SU-DHL-6 (cell line): ENCODE data around the gene ITPR3.

Source experiments
- H2AFZ ChIP-seq: fragments of 200-600 bp; sonication (generic); 2 replicates; pipeline ENCODE4 v1.6.1; 2014; ENCODE audit warnings: low read depth, mild to moderate bottlenecking, moderate library complexity, mixed read lengths, antibody characterized with exemption, low read length; ENCODE audit not compliant: severe bottlenecking
- H3F3A ChIP-seq: fragments of 200-600 bp; shearing (Covaris generic); 2 replicates; pipeline ENCODE4 v1.6.0; 2016; ENCODE audit warnings: antibody characterized with exemption, mild to moderate bottlenecking; ENCODE audit not compliant: insufficient read depth
- H3K27ac ChIP-seq: fragments of 200-600 bp; sonication (generic); 2 replicates; pipeline ENCODE4 v1.5.1; 2016; ENCODE audit warnings: low read depth, mild to moderate bottlenecking, low read length, moderate library complexity, mixed read lengths
- H3K27me3 ChIP-seq: fragments of 200-600 bp; sonication (generic), shearing (Covaris generic); 2 replicates; pipeline ENCODE4 v1.6.0; 2014; ENCODE audit warnings: mild to moderate bottlenecking, low read length
- H3K36me3 ChIP-seq: fragments of 200-600 bp; sonication (generic); 2 replicates; pipeline ENCODE4 v1.6.1; 2014; ENCODE audit warnings: mild to moderate bottlenecking, low read length, mixed read lengths
- H3K4me2 ChIP-seq: fragments of 300-600, 200-600 bp; shearing (Covaris generic), sonication (generic); 2 replicates; pipeline ENCODE4 v1.6.0; 2014; ENCODE audit warnings: low read length, low read depth, mild to moderate bottlenecking; ENCODE audit not compliant: poor library complexity, severe bottlenecking
- H3K4me3 ChIP-seq: fragments of 200-600 bp; sonication (generic); 2 replicates; pipeline ENCODE4 v1.5.1; 2014; ENCODE audit warnings: antibody characterized with exemption, low read length, mild to moderate bottlenecking, mixed read lengths; ENCODE audit not compliant: insufficient read depth, poor library complexity, severe bottlenecking
- H3K79me2 ChIP-seq: fragments of 200-600 bp; sonication (generic); 2 replicates; pipeline ENCODE4 v1.6.1; 2014; ENCODE audit warnings: mild to moderate bottlenecking, low read length, moderate library complexity; ENCODE audit not compliant: insufficient read depth
- H3K9ac ChIP-seq: fragments of 200-600 bp; sonication (generic); 2 replicates; pipeline ENCODE4 v1.7.0; 2014; ENCODE audit warnings: mild to moderate bottlenecking, low read length
- H3K9me2 ChIP-seq: fragments of 200-600 bp; sonication (generic); replicated peaks from 2 replicates; pipeline ENCODE4 v1.6.1; 2014; ENCODE audit warnings: low read length; ENCODE audit not compliant: insufficient read depth
- H3K9me3 ChIP-seq: fragments of 200-600 bp; sonication (generic); 2 replicates; pipeline ENCODE4 v1.6.1; 2014; ENCODE audit warnings: low read length, mixed read lengths; ENCODE audit not compliant: insufficient read depth
- H4K20me1 ChIP-seq: fragments of 200-600 bp; sonication (generic); 2 replicates; pipeline ENCODE4 v1.6.1; 2014; ENCODE audit warnings: low read depth, mild to moderate bottlenecking, antibody characterized with exemption, low read length, moderate library complexity, mixed read lengths
- EZH2phosphoT487 ChIP-seq: fragments of 200-600 bp; sonication (generic), shearing (Covaris generic); conservative IDR thresholded peaks from 2 replicates; pipeline ENCODE4 v1.6.1; 2018; ENCODE audit warnings: mild to moderate bottlenecking, antibody characterized with exemption, low read length, moderate library complexity, mixed read lengths
- TF ChIP-seq, protein P1 (sequence below): fragments of 200-600 bp; sonication (generic); IDR thresholded peaks from one replicate; pipeline ENCODE4 v1.5.1; 2017; ENCODE audit warnings: antibody characterized with exemption, mild to moderate bottlenecking, low read length, moderate library complexity; ENCODE audit not compliant: insufficient read depth, poor library complexity, severe bottlenecking

Gene ITPR3

DNA sequence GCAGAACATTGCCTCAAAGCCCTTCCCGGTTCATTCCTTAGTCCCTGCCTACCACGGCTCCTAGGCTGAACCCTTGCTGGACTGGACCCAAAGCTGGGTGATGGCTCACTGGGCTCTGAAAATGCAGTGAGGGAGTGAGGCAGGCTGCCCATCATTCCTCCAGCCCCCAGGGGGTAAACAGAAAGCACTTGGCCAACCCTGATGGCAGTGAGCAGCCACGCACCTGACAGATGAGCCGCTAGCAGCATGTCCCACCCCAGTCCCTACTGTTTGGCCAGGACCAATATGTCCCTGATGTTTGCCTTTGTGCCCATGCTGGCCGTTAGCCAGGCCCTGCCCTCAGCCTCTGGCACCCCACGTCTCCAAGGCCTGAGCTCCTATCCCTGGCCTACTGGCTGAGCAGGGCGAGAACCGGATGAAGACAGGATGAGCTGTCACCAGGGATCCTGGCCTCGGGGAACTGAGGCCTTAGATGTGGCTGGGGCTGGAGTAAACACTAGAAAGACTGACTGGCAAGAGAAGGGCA, 21.6 kb upstream of the ITPR3 start:
- no peaks in the 10 kb centered on the region for H3F3A ChIP-seq
- H3K27me3 ChIP-seq, result peaks cover 2% of the 10 kb centered on the region; the same call in 1 of the 2 replicates
- H3K79me2 ChIP-seq, result no peaks in the 10 kb centered on the region
- H3K9me3 ChIP-seq, result no peaks in the 10 kb centered on the region
- H4K20me1 ChIP-seq, result no peaks in the 10 kb centered on the region
- no peak overlapping the region for H2AFZ ChIP-seq
- no peak overlapping the region for H3K27ac ChIP-seq
- no peak overlapping the region for H3K4me2 ChIP-seq
- no peak overlapping the region for H3K9ac ChIP-seq
- H3K4me3 ChIP-seq, result no peak overlapping the region
- TF ChIP-seq, protein P1, sequence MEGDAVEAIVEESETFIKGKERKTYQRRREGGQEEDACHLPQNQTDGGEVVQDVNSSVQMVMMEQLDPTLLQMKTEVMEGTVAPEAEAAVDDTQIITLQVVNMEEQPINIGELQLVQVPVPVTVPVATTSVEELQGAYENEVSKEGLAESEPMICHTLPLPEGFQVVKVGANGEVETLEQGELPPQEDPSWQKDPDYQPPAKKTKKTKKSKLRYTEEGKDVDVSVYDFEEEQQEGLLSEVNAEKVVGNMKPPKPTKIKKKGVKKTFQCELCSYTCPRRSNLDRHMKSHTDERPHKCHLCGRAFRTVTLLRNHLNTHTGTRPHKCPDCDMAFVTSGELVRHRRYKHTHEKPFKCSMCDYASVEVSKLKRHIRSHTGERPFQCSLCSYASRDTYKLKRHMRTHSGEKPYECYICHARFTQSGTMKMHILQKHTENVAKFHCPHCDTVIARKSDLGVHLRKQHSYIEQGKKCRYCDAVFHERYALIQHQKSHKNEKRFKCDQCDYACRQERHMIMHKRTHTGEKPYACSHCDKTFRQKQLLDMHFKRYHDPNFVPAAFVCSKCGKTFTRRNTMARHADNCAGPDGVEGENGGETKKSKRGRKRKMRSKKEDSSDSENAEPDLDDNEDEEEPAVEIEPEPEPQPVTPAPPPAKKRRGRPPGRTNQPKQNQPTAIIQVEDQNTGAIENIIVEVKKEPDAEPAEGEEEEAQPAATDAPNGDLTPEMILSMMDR, result no peak
- TF ChIP-seq EZH2phosphoT487, result no peak
- no peaks in the 10 kb centered on the region for H3K36me3 ChIP-seq
- H3K9me2 ChIP-seq, result no peaks in the 10 kb centered on the region

DNA sequence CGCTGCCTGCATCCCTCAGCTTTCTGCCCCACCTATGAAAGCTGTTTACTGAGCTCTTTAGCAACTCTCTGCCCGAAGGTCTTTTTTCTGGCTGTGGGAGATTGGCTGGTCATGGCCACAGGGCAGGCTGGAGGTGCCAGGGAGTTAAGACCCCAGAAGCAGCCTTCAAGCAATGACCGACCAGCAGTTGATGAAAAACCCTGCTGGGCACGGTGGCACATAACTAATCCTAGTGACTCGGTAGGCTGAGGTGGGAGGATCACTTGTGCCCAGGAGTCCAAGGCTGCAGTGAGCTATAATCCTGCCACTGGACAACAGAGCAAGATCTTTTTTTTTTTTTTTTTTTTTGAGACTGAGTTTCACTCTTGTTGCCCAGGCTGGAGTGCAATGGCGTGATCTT, 20.4 kb upstream of the ITPR3 start:
- H3K27me3 ChIP-seq, result peaks cover 2% of the 10 kb centered on the region; the same call in 1 of the 2 replicates
- no peak overlapping the region for H3K4me3 ChIP-seq
- no peaks in the 10 kb centered on the region for H3F3A ChIP-seq
- no peak overlapping the region for H3K4me2 ChIP-seq
- no peak overlapping the region for H3K27ac ChIP-seq
- no peaks in the 10 kb centered on the region for H3K9me3 ChIP-seq
- no peaks in the 10 kb centered on the region for H3K9me2 ChIP-seq
- no peak overlapping the region for H3K9ac ChIP-seq
- H3K79me2 ChIP-seq, result no peaks in the 10 kb centered on the region
- no peaks in the 10 kb centered on the region for H3K36me3 ChIP-seq
- H4K20me1 ChIP-seq, result no peaks in the 10 kb centered on the region
- TF ChIP-seq EZH2phosphoT487, result no peak
- TF ChIP-seq, protein P1, result no peak
- no peak overlapping the region for H2AFZ ChIP-seq

GRCh38 chr6:33602180-33602579, 18.9 kb upstream of the ITPR3 start:
- no peak overlapping the region for H2AFZ ChIP-seq
- H3K4me3 ChIP-seq, result no peak overlapping the region
- no peak overlapping the region for H3K27ac ChIP-seq
- no peaks in the 10 kb centered on the region for H3F3A ChIP-seq
- no peaks in the 10 kb centered on the region for H3K9me3 ChIP-seq
- H3K9me2 ChIP-seq, result no peaks in the 10 kb centered on the region
- H3K36me3 ChIP-seq, result no peaks in the 10 kb centered on the region
- no peaks in the 10 kb centered on the region for H4K20me1 ChIP-seq
- TF ChIP-seq, protein P1, result no peak
- TF ChIP-seq EZH2phosphoT487, result no peak
- H3K79me2 ChIP-seq, result no peaks in the 10 kb centered on the region
- no peak overlapping the region for H3K9ac ChIP-seq
- H3K27me3 ChIP-seq, result peaks cover 2% of the 10 kb centered on the region; the same call in 1 of the 2 replicates
- no peak overlapping the region for H3K4me2 ChIP-seq
